IMR-90 (cell line): Measurements from ENCODE around the gene DMD.

Experiments
- CTCF ChIP-seq: conservative IDR thresholded peaks from 2 replicates; pipeline ENCODE4 v1.5.1; 2012; ENCODE audit warnings: mild to moderate bottlenecking, low read depth, low read length, improper control_type of control experiment
- RFX5 ChIP-seq: IDR thresholded peaks from 2 replicates; pipeline ENCODE4 v1.8.0; 2012; ENCODE audit warnings: low read depth, mild to moderate bottlenecking, low read length, moderate library complexity

- TF ChIP-seq CTCF (no peak), RFX5 (no peak)
Measured at GRCh38 chrX:32185160-32185559, 1026.2 kb downstream of the DMD start.
